Activated effector memory CD4-positive, alpha-beta T cell treated with Interleukin-2 at 50 U/mL for 16 hours (primary cell): ENCODE results near the gene PARD3.
"Not testable (repeated sequence)": the region's sequence is repeated elsewhere in the genome, so short reads cannot be mapped to it uniquely, and the experiment has no call there.

ENCODE experiments used
- DNase-seq: peaks from one replicate; pipeline ENCODE4 v3.0.0-alpha.2; 2020

PARD3 gene

GRCh38 chr10:34795334-34795733 lies 19.8 kb downstream of the PARD3 start:
- no peak for DNase-seq

DNA sequence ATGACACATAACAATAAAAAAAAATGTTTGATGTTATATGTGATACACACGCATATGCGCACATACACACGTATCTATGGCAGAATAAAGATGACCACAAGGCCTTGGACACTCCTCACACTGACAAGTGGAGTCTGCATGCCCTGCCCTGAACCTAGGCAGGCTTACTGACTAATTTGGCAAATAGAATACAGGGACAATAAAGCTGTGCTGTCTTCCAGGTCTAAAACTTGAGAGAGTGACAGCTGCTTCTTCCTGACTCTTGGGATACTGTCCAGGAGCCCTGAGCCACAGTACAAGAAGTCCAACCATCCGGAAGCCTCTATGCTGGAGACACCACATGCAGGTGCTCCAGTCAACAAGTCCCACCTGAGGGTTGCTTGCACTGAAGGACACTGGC lies 20.3 kb downstream of the PARD3 start:
- no peak for DNase-seq

- not testable (repeated sequence) for DNase-seq
Measured at GRCh38 chr10:34793581-34793980, 21.5 kb downstream of the PARD3 start.

DNA sequence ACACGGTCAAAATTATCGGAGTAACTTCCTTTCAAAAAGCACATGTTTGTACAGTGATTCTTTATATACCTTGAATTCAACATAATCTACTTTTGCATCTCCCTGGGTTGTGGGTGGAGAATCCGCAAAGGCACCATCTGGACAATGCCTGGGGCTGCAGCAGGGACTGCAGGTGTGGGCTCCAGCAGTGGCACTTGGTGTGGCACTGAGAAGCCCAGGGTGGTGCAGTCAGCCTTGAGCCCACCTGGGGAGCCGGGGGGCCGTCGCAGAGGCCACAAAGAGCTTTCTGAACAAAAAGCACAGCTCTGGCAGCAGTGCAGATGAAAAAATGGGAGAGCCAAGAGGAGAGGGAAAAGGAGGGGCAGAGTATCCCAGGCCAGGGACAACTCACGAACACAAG lies 22.2 kb downstream of the PARD3 start:
- no peak for DNase-seq

DNA sequence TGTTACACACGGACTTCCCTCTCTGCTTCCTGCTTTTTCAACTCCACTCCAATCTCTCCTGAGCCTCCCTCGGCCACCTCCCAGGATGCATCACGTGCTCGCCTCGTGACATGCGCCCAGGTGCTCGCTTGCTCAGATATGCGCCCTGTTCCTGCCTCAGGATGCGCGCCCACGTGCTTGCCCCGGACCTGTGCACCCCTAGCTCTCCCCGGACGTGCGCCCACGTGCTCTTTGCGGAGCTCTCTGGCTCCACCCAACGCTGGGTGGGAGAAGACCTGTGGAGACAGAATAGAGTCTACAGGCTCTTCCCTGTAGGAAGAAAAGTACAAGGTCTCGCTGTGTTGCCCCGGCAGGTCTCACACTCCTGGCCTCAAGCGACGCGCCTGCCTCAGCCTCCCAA lies 23.1 kb downstream of the PARD3 start:
- no peak for DNase-seq

DNA sequence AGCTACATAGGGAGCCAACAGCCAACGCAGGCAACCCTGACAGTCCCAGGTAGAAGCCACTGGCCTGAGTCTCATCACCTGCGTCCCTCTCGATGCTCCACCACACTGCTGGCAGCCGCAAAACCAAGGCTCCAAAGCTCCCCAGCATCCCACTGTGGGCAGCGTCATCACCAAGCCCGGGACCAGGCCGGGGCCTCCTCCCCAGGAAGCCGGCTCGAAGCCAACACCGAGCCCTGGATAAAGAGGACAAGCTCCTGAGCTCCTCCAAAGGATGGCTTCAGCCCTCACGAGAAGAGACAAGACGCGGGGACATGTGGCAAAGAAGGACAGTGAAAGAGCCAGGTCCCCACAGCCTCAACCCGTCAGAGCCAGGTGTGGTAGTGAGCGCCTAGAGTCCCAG lies 23.9 kb downstream of the PARD3 start:
- DNase-seq, result no peak

GRCh38 chr10:34789966-34790506 lies 25.1 kb downstream of the PARD3 start:
- DNase-seq, result no peak

GRCh38 chr10:34786464-34786863 lies 28.6 kb downstream of the PARD3 start:
- DNase-seq, result no peak

DNA sequence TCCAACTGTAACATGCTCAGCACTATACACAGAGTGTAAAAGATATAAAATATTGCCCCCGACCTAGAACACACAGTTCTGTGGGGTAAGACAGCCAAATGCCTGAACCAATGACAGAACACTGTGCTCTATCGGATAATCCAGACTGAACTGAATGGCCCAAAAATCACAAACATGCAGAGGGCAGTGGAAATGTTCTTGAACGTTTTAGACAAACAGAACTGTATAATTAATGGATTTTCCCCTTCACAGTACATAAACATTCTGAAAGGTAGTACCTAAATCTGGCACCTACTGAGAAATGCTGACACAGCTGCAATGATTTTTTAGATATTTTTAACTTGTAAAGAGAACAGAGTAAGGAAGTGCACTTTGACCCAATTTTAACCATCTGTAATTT lies 33.4 kb downstream of the PARD3 start:
- DNase-seq, result no peak

DNA sequence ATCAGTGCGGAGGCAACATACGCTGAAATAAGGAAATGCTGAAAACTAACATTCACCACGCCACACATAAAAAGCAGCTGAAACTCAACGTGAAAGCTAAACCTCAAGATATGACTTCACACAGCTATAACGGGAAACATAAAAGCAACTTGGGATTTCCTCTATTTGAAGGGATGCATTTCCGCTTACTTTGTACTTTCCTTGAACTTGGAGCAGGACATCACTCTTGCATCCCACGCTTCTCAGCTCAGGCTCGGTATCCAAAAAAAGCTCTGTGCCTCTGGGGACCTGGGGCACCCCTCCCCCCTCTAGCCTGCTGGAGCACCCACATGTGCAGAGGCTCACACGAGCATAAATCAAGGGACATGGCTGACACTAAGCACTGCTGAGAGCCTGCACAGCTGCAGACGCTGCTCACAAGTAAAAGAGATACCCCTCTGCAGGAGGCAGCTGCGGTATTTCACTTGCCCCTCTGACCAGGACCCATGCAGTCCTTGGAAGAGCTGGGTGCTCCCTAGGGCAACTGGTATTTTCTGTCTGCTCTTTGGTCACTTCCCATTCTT lies 34.2 kb downstream of the PARD3 start:
- no peak for DNase-seq

- no peak for DNase-seq
Measured at GRCh38 chr10:34778237-34778636, 36.9 kb downstream of the PARD3 start.

GRCh38 chr10:34776090-34776690 lies 38.9 kb downstream of the PARD3 start:
- DNase-seq, result no peak

DNA sequence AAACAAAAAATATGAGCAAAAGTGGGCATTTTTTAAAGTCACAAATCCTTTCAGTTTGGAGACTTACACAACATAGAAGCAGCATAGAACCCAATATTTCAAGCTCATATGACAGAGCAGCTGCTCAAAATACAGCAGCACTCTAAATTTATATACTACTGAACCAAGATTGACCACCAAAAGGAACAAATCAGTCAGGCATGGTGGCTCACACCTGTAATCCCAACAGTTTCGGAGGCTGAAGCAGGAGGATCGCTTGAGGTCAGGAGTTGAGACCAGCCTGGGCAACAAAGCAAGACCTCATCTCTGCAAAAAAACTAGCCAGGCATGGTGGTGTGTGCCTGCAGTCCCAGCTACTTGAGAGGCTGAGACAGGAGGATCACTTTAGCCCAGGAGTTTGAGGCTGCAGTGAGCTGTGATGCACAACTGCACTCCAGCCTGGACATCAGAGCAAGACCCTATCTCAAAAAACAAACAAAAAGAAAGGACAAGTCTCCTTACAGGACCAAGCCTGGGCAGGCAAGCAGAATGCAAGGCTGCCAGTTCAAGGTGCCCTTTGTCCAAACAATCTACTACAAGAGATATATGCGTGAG lies 40.0 kb downstream of the PARD3 start:
- DNase-seq, result no peak

DNA sequence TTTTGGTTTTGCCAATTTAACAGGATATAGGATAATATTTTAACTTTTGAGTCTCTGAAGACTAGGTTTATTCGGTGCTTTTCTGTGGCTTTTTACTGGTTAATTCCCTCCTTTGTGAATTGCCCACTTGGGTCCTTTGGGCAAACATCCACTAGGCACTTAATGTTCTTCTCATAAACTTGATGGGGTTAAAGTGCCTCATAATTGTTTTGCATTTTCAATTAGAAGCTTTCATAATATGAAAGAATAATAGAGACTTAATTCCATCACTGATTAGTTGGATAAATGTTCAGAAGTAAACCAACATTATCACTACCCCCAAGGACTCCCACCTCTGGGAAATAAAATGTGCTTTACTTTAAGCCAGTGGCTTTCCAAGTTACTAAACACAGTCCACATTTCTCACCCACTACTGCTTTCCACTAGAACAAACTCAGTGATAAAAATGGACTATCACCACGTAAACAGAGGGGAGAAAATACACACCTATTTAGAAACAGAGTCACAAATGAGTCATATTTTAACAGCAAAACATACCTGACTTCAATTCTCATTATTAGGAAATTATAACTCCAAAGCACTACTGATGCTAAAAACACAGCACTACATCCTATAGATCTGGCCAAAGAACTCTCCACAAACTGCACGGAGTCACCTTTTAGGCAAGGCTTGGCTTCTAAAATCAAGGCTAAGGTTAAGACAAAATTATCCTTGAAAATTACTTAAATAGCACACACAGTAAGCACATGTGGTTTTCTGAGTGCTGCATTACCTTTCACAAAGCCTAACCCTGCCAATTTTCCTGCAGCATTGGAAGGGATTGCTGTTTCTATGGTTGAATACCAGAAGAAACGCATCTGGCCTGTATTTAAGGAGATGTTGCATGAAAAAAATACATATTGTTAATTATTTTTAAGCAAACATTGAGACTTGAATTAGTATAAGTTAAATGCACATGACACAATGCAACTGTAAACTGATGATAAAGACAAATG lies 41.2 kb downstream of the PARD3 start:
- DNase-seq, result no peak

DNA sequence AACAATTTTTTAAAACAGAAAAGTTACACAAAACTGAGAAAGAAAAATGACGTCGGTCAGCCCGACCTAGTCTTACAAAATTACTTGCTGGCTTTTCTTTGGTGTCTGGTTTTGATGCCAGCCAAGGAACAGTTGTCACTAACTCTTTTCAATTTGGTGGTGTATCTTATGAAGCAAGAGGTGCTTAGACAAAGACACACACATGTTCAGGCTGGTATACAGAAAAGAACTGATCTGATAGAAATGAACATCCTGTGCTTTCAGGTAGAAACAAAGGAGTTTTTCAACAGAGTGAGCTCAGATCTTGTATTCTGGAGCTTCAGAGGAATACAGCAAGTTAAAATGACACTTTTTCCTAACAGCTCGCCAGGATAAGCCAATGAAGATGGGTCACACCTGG lies 43.6 kb downstream of the PARD3 start:
- no peak for DNase-seq

GRCh38 chr10:34771106-34771505 lies 44.0 kb downstream of the PARD3 start:
- DNase-seq, result no peak

DNA sequence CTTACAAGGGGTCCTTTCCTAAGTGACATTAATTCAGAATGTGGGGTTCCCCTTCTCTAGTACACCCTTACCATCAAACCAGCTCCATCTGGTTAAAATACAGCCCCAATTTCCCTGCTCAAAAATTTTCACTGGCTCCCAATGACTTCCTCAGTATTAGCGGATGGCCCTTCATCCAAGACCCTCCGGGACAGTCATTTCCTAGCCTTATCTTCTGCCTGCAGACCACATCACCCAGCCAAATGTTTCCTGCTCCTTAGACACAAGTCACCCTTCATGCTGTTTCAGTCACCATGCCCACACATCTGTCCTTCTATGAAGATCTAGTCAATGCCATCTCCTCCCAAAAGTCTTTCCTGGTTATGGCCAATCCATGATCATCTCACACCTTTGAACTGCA lies 45.2 kb downstream of the PARD3 start:
- DNase-seq, result no peak

GRCh38 chr10:34768972-34769330 lies 46.1 kb downstream of the PARD3 start:
- DNase-seq, result no peak

GRCh38 chr10:34768261-34768971 lies 46.7 kb downstream of the PARD3 start:
- DNase-seq, result no peak

DNA sequence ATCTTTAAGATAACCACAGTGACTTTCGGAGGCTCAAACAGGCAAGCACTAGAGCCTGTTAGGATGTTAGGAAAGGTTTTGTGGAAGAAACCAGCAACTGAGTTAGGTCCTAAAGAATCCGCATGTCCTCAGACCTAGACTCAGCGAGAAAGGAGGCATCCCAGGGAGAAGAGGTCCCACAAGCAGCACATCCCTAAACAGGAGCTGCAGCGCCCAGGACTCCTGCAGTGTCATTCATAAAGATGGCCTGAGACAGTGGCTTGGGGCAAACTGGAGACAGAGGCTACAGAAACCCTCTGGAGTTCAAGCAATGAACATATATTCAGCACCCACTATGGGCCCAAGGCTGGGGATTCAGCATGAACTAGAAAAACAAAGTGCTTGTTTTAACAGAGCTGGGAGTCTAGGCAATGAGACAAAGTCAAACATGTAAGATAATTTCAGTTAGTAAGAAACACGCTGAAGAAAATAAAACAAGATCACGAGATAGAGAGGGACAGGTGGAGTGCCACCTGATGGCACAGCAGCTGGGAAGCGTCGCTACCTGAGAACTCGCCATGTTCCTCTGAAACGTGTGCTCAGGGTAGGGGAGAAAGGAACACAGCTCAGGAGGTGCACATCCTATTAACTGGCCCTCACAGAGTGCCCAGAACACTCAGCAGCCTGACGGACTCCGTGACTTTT lies 48.1 kb downstream of the PARD3 start:
- DNase-seq, result no peak

- no peak for DNase-seq
Measured at GRCh38 chr10:34766266-34766600, 48.9 kb downstream of the PARD3 start.

GRCh38 chr10:34764472-34764946 lies 50.6 kb downstream of the PARD3 start:
- DNase-seq, result no peak
